ENCODE measurements around the gene MPV17.
"Not testable (repeated sequence)": the region's sequence is repeated elsewhere in the genome, so short reads cannot be mapped to it uniquely, and the experiment has no call there.

DNA sequence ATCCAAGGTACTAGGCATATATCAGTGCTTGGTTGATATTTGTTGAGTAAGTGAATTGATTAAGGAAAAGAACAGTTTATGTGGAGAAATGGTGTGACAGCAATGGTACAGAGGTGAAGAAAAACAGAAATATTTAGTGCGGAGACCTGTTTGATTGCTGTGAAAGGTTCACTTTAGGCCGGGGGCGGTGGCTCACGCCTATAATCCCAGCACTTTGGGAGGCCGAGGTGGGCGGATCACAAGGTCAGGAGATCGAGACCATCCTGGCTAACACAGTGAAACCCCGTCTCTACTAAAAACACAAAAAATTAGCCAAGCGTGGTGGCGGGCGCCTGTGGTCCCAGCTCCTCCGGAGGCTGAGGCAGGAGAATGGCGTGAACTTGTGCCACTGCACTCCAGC lies 54.6 kb downstream of the MPV17 start:
- TF ChIP-seq POLR2A (IDR thresholded peaks at IDR 0.05), result not testable (repeated sequence)
- TF ChIP-seq, protein P1, sequence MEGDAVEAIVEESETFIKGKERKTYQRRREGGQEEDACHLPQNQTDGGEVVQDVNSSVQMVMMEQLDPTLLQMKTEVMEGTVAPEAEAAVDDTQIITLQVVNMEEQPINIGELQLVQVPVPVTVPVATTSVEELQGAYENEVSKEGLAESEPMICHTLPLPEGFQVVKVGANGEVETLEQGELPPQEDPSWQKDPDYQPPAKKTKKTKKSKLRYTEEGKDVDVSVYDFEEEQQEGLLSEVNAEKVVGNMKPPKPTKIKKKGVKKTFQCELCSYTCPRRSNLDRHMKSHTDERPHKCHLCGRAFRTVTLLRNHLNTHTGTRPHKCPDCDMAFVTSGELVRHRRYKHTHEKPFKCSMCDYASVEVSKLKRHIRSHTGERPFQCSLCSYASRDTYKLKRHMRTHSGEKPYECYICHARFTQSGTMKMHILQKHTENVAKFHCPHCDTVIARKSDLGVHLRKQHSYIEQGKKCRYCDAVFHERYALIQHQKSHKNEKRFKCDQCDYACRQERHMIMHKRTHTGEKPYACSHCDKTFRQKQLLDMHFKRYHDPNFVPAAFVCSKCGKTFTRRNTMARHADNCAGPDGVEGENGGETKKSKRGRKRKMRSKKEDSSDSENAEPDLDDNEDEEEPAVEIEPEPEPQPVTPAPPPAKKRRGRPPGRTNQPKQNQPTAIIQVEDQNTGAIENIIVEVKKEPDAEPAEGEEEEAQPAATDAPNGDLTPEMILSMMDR (IDR thresholded peaks at IDR 0.05), result not testable (repeated sequence)

Measured in body of pancreas (tissue), 4 donors.